ENCODE measurements around the gene LRRC26. TPM values are rescaled to one million over a fixed set of nuclear protein-coding genes. Genes with fewer than 3 reads are reported as not detected.

LRRC26 gene
- total RNA-seq, 3 donors from 2014 or later = 18.7 to 63.0 (median 58.9) TPM

- no peak for ATAC-seq
- peaks cover 3% of the 10 kb centered on the region for H3K36me3 ChIP-seq (ENCODE audit: low read depth)
These were observed 14.2 kb upstream of the LRRC26 start for GRCh38 chr9:137183980-137184595.

GRCh38 chr9:137182836-137183235, 13.0 kb upstream of the LRRC26 start:
- H3K4me3 ChIP-seq = no peak overlapping the region
- no peak for TF ChIP-seq CTCF (IDR thresholded peaks at IDR 0.05)
- DNase-seq (no peak), ATAC-seq (no peak)
- no peaks in the 10 kb centered on the region for H3K9me3 ChIP-seq
- intact Hi-C loops (cut with DNase I, micrococcal nuclease) = no loop called here
- H3K4me1 ChIP-seq (ENCODE audit: low read depth) = peaks cover 20% of the 10 kb centered on the region
- H3K36me3 ChIP-seq (ENCODE audit: low read depth) = peaks cover 3% of the 10 kb centered on the region

More at GRCh38 chr9:137183980-137184595, 14.2 kb upstream of the LRRC26 start:
- Histone ChIP-seq H3K4me1 (ENCODE audit: low read depth) (peaks cover 22% of the 10 kb centered on the region), H3K9me3 (no peaks in the 10 kb centered on the region), H3K4me3 (no peak overlapping the region)
- intact Hi-C loops (cut with DNase I, micrococcal nuclease) = no loop called here
- DNase-seq = no peak
- TF ChIP-seq CTCF (IDR thresholded peaks at IDR 0.05) = no peak

- H3K4me3 ChIP-seq = no peak overlapping the region
- DNase-seq (no peak), ATAC-seq (no peak)
- H3K4me1 ChIP-seq (ENCODE audit: low read depth) = peaks cover 8% of the 10 kb centered on the region
- intact Hi-C loops (cut with DNase I, micrococcal nuclease) = no loop called here
- no peaks in the 10 kb centered on the region for H3K9me3 ChIP-seq
- H3K36me3 ChIP-seq (ENCODE audit: low read depth) = peaks cover 3% of the 10 kb centered on the region
- no peak for TF ChIP-seq CTCF (IDR thresholded peaks at IDR 0.05)
These were observed 11.8 kb upstream of the LRRC26 start for GRCh38 chr9:137181680-137182079.

GRCh38 chr9:137180491-137180890, 10.6 kb upstream of the LRRC26 start:
- ATAC-seq (no peak), DNase-seq (no peak)
- H3K36me3 ChIP-seq (ENCODE audit: low read depth) = peaks cover 3% of the 10 kb centered on the region
- TF ChIP-seq CTCF (IDR thresholded peaks at IDR 0.05) = no peak
- H3K4me1 ChIP-seq (ENCODE audit: low read depth) = peaks cover 7% of the 10 kb centered on the region
- no peak overlapping the region for H3K4me3 ChIP-seq
- intact Hi-C loops (cut with DNase I, micrococcal nuclease) = no loop called here
- no peaks in the 10 kb centered on the region for H3K9me3 ChIP-seq

GRCh38 chr9:137179761-137180160, 9.9 kb upstream of the LRRC26 start:
- ATAC-seq (no peak), DNase-seq (no peak)
- Histone ChIP-seq H3K36me3 (ENCODE audit: low read depth) (peaks cover 3% of the 10 kb centered on the region), H3K4me1 (ENCODE audit: low read depth) (peaks cover 14% of the 10 kb centered on the region), H3K9me3 (no peaks in the 10 kb centered on the region), H3K4me3 (no peak overlapping the region)
- intact Hi-C loops (cut with DNase I, micrococcal nuclease) = no loop called here
- TF ChIP-seq CTCF (IDR thresholded peaks at IDR 0.05) = no peak

All from mucosa of descending colon (tissue), 3 donors.